A549 (cell line): ENCODE measurements around the gene TALDO1. TPM values are rescaled to one million over a fixed set of nuclear protein-coding genes. Genes with fewer than 3 reads are reported as not detected.

ENCODE experiments used
- CEBPB ChIP-seq, 2 experiments: fragments of >200 bp in 1 of 2; sonication (Bioruptor Twin) in 1 of 2; formaldehyde crosslinking in 1 of 2; IDR thresholded peaks; 2 replicates each; pipeline ENCODE4 v1.6.1; 2012 to 2016
- CHD2 ChIP-seq: fragments of 150-350 bp; IDR thresholded peaks from 2 replicates; pipeline ENCODE4 v1.6.1; 2014; ENCODE audit warnings: low read length; ENCODE audit not compliant: partially characterized antibody
- ESRRA ChIP-seq: fragments of 150-350 bp; IDR thresholded peaks from 2 replicates; pipeline ENCODE4 v1.6.1; 2014; ENCODE audit warnings: mild to moderate bottlenecking, low read length, borderline replicate concordance
- FOSL2 ChIP-seq, 2 experiments: fragments of 450-650 bp in 1 of 2; fragments of >200 bp in 1 of 2; sonication (Bioruptor Twin) in 1 of 2; formaldehyde crosslinking; IDR thresholded peaks; 2 replicates each; pipeline versions ENCODE4 v1.5.0 to v1.6.1; 2016 to 2020; ENCODE audit warnings: mild to moderate bottlenecking in 1 of 2, moderate library complexity in 1 of 2
- GATA3 ChIP-seq: IDR thresholded peaks from 2 replicates; pipeline ENCODE4 v1.6.1; 2012; ENCODE audit warnings: borderline replicate concordance
- HEYL ChIP-seq: fragments of 250-450 bp; sonication (Bioruptor Pico); IDR thresholded peaks from 2 replicates; pipeline ENCODE4 v1.8.0; 2021; ENCODE audit warnings: mild to moderate bottlenecking, moderate library complexity
- HOXB13 ChIP-seq: fragments of 250-450 bp; sonication (Bioruptor Pico); IDR thresholded peaks from 2 replicates; pipeline ENCODE4 v1.5.0; 2020; ENCODE audit warnings: low read depth, mild to moderate bottlenecking, moderate library complexity
- JUN ChIP-seq, 2 experiments: fragments of >200 bp; sonication (Bioruptor Twin); formaldehyde crosslinking; IDR thresholded peaks; 2 replicates in 1 of 2; 3 replicates in 1 of 2; pipeline ENCODE4 v1.6.1; 2016 to 2017
- POLR2AphosphoS2 ChIP-seq: conservative IDR thresholded peaks from 2 replicates; pipeline ENCODE4 v1.6.1; 2012; ENCODE audit warnings: low read length, improper control_type of control experiment, inconsistent platforms
- RNF2 ChIP-seq: fragments of 200-600 bp; sonication (generic); IDR thresholded peaks from 2 replicates; pipeline ENCODE4 v1.6.1; 2016; ENCODE audit warnings: low read depth, mild to moderate bottlenecking, antibody characterized with exemption, moderate library complexity, borderline replicate concordance
- ZC3H11A ChIP-seq: fragments of 450-650 bp; IDR thresholded peaks from 2 replicates; pipeline ENCODE4 v1.6.1; 2014; ENCODE audit warnings: antibody characterized with exemption, mild to moderate bottlenecking
- ZNF302 ChIP-seq: fragments of 250-450 bp; sonication (Bioruptor Pico); IDR thresholded peaks from 2 replicates; pipeline ENCODE4 v1.9.0; 2021; ENCODE audit warnings: inconsistent platforms, mild to moderate bottlenecking, moderate library complexity
- polyA plus RNA-seq, 4 experiments: library from polyadenylated mRNA; depleted of rRNA in 3 of 4; stranded (reverse); fragments of >200 nt; fragmentation: RNase III in 1 of 4; extraction: RNeasy Plus Mini Kit Qiagen cat#74134 plus additional on column Dnase treatment in 1 of 4; gene quantifications; 2 replicates in 3 of 4; 3 replicates in 1 of 4; pipeline ENCODE4 v1.2.3, GENCODE V29; 2011 to 2017
- TF ChIP-seq, protein P1 (sequence below): IDR thresholded peaks from 2 replicates; pipeline ENCODE4 v1.6.1; 2012
- TF ChIP-seq, protein P2 (sequence below): fragments of 150-350 bp; IDR thresholded peaks from 2 replicates; pipeline ENCODE4 v1.6.1; 2014; ENCODE audit warnings: low read depth, mild to moderate bottlenecking, low read length
- TF ChIP-seq, protein P3 (sequence below): IDR thresholded peaks from 2 replicates; pipeline ENCODE4 v1.6.1; 2012; ENCODE audit warnings: low read depth, borderline replicate concordance
- TF ChIP-seq, protein P4 (sequence below): fragments of 200-600 bp; sonication (generic); IDR thresholded peaks from 2 replicates; pipeline ENCODE4 v1.6.1; 2016; ENCODE audit warnings: antibody characterized with exemption, mild to moderate bottlenecking, moderate library complexity
- TF ChIP-seq, protein P5 (sequence below): fragments of >200 bp; sonication (Bioruptor Twin); formaldehyde crosslinking; IDR thresholded peaks from 3 replicates; pipeline ENCODE4 v1.5.1; 2016
- TF ChIP-seq, protein P6 (sequence below): fragments of >200 bp; sonication (Bioruptor Twin); formaldehyde crosslinking; IDR thresholded peaks from 3 replicates; pipeline ENCODE4 v1.6.1; 2016

Gene TALDO1
- polyA plus RNA-seq, 2 of the 4 experiments (the other 2 are of a cell fraction) = 287 to 391 TPM

DNA sequence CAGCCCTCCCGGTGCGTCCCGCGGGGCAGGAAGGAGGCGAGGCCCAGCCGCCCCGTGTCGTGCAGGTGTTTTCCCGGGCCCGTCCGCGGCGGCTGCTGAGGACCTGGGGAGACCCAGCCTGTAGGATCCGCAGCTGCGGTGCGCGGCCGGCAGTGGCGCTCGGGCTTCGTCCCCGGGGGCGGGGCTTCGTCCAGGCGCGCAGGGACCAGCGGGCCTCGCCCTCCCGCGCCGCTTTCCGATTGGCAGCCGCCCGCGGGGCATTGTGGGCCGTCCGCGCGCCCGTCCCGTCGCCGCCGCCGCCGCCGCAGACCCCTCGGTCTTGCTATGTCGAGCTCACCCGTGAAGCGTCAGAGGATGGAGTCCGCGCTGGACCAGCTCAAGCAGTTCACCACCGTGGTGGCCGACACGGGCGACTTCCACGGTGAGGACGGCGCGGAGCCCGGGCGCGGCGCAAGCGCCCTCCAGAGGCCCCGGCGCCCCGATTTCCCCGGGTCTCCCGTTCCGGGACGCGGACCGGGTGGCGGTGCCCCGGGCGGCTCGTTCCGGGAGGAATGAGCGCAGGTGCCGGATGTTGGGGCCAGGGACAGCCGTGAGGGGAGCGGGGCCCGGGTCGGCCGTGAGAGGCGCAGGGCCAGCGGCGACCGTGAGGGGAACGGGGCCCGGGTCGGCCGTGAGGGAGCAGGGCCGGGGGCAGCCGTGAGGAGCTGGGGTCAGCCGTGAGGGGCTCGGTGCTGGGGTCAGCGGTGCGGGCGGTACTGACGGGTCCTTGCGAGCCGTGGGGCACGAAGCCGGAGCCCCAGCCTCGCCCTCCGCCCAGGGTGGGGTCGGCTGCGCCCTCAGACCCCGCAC lies at the start of gene TALDO1 (continued):
- TF ChIP-seq, protein P1, sequence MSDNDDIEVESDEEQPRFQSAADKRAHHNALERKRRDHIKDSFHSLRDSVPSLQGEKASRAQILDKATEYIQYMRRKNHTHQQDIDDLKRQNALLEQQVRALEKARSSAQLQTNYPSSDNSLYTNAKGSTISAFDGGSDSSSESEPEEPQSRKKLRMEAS = peak; percentile 52; the same call in 1 of the 2 replicates
- TF ChIP-seq HEYL (CRISPR knock-in tag) (no peak), FOSL2 (IDR thresholded peaks at IDR 0.05) (no peak), FOSL2 (CRISPR knock-in tag; IDR thresholded peaks at IDR 0.05) (no peak), HOXB13 (CRISPR knock-in tag) (no peak), JUN (IDR thresholded peaks at IDR 0.05) (peak in 1 of 2 experiments; percentile 84; a peak in 3 of 5 replicates), ZC3H11A (no peak), CEBPB (IDR thresholded peaks at IDR 0.05) (no peak), ESRRA (no peak), ZNF302 (CRISPR knock-in tag) (no peak), GATA3 (no peak), RNF2 (0 out of 2 replicates have a peak, but pooled peaks have one; percentile 35), CHD2 (no peak), POLR2AphosphoS2 (no peak)
- TF ChIP-seq, protein P2, sequence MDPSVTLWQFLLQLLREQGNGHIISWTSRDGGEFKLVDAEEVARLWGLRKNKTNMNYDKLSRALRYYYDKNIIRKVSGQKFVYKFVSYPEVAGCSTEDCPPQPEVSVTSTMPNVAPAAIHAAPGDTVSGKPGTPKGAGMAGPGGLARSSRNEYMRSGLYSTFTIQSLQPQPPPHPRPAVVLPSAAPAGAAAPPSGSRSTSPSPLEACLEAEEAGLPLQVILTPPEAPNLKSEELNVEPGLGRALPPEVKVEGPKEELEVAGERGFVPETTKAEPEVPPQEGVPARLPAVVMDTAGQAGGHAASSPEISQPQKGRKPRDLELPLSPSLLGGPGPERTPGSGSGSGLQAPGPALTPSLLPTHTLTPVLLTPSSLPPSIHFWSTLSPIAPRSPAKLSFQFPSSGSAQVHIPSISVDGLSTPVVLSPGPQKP = no peak
- TF ChIP-seq, protein P3, sequence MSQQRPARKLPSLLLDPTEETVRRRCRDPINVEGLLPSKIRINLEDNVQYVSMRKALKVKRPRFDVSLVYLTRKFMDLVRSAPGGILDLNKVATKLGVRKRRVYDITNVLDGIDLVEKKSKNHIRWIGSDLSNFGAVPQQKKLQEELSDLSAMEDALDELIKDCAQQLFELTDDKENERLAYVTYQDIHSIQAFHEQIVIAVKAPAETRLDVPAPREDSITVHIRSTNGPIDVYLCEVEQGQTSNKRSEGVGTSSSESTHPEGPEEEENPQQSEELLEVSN = peak; percentile 40
- TF ChIP-seq, protein P4, sequence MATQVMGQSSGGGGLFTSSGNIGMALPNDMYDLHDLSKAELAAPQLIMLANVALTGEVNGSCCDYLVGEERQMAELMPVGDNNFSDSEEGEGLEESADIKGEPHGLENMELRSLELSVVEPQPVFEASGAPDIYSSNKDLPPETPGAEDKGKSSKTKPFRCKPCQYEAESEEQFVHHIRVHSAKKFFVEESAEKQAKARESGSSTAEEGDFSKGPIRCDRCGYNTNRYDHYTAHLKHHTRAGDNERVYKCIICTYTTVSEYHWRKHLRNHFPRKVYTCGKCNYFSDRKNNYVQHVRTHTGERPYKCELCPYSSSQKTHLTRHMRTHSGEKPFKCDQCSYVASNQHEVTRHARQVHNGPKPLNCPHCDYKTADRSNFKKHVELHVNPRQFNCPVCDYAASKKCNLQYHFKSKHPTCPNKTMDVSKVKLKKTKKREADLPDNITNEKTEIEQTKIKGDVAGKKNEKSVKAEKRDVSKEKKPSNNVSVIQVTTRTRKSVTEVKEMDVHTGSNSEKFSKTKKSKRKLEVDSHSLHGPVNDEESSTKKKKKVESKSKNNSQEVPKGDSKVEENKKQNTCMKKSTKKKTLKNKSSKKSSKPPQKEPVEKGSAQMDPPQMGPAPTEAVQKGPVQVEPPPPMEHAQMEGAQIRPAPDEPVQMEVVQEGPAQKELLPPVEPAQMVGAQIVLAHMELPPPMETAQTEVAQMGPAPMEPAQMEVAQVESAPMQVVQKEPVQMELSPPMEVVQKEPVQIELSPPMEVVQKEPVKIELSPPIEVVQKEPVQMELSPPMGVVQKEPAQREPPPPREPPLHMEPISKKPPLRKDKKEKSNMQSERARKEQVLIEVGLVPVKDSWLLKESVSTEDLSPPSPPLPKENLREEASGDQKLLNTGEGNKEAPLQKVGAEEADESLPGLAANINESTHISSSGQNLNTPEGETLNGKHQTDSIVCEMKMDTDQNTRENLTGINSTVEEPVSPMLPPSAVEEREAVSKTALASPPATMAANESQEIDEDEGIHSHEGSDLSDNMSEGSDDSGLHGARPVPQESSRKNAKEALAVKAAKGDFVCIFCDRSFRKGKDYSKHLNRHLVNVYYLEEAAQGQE = no peak
- TF ChIP-seq, protein P5, sequence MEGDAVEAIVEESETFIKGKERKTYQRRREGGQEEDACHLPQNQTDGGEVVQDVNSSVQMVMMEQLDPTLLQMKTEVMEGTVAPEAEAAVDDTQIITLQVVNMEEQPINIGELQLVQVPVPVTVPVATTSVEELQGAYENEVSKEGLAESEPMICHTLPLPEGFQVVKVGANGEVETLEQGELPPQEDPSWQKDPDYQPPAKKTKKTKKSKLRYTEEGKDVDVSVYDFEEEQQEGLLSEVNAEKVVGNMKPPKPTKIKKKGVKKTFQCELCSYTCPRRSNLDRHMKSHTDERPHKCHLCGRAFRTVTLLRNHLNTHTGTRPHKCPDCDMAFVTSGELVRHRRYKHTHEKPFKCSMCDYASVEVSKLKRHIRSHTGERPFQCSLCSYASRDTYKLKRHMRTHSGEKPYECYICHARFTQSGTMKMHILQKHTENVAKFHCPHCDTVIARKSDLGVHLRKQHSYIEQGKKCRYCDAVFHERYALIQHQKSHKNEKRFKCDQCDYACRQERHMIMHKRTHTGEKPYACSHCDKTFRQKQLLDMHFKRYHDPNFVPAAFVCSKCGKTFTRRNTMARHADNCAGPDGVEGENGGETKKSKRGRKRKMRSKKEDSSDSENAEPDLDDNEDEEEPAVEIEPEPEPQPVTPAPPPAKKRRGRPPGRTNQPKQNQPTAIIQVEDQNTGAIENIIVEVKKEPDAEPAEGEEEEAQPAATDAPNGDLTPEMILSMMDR = no peak; the same call in 2 of the 3 replicates
- TF ChIP-seq, protein P6, sequence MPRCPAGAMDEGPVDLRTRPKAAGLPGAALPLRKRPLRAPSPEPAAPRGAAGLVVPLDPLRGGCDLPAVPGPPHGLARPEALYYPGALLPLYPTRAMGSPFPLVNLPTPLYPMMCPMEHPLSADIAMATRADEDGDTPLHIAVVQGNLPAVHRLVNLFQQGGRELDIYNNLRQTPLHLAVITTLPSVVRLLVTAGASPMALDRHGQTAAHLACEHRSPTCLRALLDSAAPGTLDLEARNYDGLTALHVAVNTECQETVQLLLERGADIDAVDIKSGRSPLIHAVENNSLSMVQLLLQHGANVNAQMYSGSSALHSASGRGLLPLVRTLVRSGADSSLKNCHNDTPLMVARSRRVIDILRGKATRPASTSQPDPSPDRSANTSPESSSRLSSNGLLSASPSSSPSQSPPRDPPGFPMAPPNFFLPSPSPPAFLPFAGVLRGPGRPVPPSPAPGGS = 0 out of 3 replicates have a peak, but pooled peaks have one; percentile 50
- TF ChIP-seq, all 56 proteins: peak for 9
